Measurements from ENCODE around the gene PHETA1.
A peak's percentile ranks its signal among the peaks of the same experiment; 100 is the strongest.

Gene PHETA1

DNA sequence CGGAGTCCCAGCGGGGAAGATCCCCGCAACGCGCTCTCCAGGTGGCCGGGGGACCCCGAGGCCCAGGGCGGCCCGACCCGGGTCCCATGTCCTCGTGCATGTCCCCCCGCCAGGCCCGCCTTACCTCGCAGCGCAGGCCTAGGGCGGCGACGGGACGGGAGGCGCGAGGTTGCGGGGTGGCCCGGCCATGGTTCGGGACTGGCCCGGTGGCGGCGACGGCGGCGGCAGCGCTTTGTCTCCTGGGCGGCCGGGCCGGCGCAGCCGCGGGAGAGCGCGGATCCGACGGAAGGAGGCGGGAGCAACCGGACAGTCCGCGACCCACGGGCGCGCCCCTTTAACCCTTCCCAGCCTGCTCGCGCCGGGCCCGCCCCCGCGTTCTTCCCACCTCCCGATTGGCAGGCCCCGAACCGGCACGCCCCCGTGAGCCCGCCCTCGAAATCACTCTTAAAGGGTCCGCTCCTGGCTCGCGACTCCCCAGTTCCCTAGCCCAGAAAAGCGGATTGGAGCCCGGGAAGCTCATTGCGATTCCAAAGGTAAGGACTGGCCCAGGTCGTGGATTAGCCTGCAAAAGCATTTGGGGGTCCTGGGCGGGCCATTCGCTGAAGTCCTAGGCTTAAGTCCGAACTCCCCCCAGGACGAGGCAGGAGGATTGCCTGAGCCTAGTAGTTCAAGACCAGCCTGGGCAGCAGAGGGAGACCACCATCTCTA, at the start of gene PHETA1:
Gene PHETA1, minus strand, starts transcription at position 308 of the 708 bp plus-strand sequence. CDS start 5,668 bp downstream, outside the sequence.
- in situ Hi-C loops (cut with MboI; ENCODE audit: low pct_unique_long_range_greater_than_20kb, low sequenced_read_pairs, unreplicated experiment) = no loop called here
- peak; percentile 95 for DNase-seq (ENCODE audit: low spot score)
- TF ChIP-seq, protein P1, sequence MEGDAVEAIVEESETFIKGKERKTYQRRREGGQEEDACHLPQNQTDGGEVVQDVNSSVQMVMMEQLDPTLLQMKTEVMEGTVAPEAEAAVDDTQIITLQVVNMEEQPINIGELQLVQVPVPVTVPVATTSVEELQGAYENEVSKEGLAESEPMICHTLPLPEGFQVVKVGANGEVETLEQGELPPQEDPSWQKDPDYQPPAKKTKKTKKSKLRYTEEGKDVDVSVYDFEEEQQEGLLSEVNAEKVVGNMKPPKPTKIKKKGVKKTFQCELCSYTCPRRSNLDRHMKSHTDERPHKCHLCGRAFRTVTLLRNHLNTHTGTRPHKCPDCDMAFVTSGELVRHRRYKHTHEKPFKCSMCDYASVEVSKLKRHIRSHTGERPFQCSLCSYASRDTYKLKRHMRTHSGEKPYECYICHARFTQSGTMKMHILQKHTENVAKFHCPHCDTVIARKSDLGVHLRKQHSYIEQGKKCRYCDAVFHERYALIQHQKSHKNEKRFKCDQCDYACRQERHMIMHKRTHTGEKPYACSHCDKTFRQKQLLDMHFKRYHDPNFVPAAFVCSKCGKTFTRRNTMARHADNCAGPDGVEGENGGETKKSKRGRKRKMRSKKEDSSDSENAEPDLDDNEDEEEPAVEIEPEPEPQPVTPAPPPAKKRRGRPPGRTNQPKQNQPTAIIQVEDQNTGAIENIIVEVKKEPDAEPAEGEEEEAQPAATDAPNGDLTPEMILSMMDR (IDR thresholded peaks at IDR 0.05; ENCODE audit: extremely low read depth, insufficient read depth, missing control alignments) = no peak

DNA sequence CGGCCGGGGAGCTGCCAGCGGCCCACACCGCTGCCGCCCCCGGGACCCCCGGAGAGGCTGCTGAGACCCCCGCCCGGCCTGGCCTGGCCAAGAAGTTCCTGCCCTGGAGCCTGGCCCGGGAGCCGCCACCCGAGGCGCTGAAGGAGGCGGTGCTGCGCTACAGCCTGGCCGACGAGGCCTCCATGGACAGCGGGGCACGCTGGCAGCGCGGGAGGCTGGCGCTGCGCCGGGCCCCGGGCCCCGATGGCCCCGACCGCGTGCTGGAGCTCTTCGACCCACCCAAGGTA, 49.6 kb upstream of the PHETA1 start:
- TF ChIP-seq, protein P1 (IDR thresholded peaks at IDR 0.05; ENCODE audit: extremely low read depth, insufficient read depth, missing control alignments) = no peak
- in situ Hi-C loops (cut with MboI; ENCODE audit: low pct_unique_long_range_greater_than_20kb, low sequenced_read_pairs, unreplicated experiment) = no loop called here
- DNase-seq (ENCODE audit: low spot score) = no peak

GRCh38 chr12:111417784-111418593, 49.1 kb upstream of the PHETA1 start:
- in situ Hi-C loops (cut with MboI; ENCODE audit: low pct_unique_long_range_greater_than_20kb, low sequenced_read_pairs, unreplicated experiment) = no loop called here
- DNase-seq (ENCODE audit: low spot score) = no peak
- TF ChIP-seq, protein P1 (IDR thresholded peaks at IDR 0.05; ENCODE audit: extremely low read depth, insufficient read depth, missing control alignments) = no peak

DNA sequence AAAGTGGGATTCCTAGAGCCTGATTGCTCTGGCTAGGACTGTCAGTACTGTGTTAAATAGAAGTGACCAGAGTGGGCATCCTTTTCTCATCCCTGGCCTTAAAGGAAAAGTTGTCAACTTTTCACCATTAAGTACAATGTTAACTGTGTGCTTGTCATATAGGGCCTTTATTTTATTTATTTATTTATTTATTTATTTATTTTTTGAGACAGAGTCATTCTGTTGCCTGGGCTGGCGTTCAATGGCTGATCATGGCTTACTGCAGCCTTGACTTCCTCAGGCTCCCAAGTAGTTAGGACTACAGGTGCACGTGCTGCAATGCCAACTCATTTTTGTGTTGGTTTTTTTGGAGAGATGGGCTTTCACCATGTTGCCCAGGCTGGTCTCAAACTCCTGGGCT, 48.4 kb upstream of the PHETA1 start:
- in situ Hi-C loops (cut with MboI; ENCODE audit: low pct_unique_long_range_greater_than_20kb, low sequenced_read_pairs, unreplicated experiment) = no loop called here

DNA sequence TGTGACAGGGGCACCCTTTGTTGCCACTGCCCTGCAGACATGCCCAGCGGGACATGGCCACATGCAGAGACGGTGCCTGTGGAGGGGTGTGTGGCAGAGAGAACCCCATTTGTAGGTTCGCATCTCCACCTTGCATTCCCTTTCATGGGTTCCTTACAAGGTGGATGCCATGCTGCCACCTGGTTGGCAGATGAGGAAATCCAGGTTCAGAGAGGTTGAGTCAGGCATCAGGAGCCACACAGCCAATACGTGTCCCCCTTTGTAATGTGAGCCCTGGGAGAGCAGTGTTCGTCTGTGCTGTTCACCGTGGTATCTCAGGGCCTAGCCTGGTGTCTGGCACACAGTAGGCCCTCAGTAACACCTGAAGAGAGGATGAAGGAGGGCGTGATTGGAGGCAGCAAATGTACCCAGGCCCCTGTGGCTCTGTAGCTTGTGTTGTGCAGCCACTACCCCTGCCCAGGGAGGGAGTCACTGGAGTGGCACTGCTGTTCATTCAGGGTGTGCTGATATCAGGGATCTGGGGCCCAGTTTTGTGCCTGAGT, 45.9 kb upstream of the PHETA1 start:
- in situ Hi-C loops (cut with MboI; ENCODE audit: low pct_unique_long_range_greater_than_20kb, low sequenced_read_pairs, unreplicated experiment) = no loop called here
- no peak for DNase-seq (ENCODE audit: low spot score)
- TF ChIP-seq, protein P1 (IDR thresholded peaks at IDR 0.05; ENCODE audit: extremely low read depth, insufficient read depth, missing control alignments) = no peak

More for the DNA sequence above, 48.4 kb upstream of the PHETA1 start:
- DNase-seq (ENCODE audit: low spot score) = no peak
- TF ChIP-seq, protein P1 (IDR thresholded peaks at IDR 0.05; ENCODE audit: extremely low read depth, insufficient read depth, missing control alignments) = no peak

DNA sequence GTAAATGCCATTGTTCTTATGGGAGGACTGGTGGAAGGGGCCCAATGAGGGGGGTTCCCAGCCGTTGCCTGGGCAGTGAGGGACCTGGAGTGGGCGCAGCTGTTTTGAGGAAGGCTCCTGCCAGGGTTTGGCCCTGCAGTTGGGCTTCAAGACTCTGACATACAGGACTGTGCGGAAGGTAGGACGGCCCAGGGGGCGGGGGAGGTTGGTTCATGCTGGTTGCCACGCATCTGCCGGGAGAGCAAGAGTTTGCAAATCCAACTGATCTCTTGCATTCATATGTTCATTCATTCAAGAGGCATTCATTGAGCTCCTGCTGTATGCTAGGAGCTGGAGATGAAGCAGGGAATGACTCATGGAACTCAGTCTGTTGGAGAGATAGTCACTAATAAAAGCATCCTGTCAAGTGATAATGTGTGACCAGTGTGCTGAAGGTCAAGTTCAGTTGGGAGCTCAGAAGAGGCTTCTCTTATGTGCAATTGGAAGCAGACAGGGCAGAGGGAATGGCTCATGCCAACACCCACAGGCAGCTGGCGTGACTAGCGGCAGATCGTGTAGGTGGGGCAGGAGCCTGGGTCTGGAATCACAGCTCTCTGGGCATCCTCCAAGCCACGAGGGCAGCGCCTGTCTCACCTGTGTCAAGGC, 44.7 kb upstream of the PHETA1 start:
- in situ Hi-C loops (cut with MboI; ENCODE audit: low pct_unique_long_range_greater_than_20kb, low sequenced_read_pairs, unreplicated experiment) = no loop called here
- TF ChIP-seq, protein P1 (IDR thresholded peaks at IDR 0.05; ENCODE audit: extremely low read depth, insufficient read depth, missing control alignments) = no peak
- DNase-seq (ENCODE audit: low spot score) = no peak

Measured in GM13977 (cell line).